Vagina (tissue), 2 donors: Measurements from ENCODE around the gene DDX10.

Experiments used
- CTCF ChIP-seq, 3 experiments: fragments of 450-650 bp in 2 of 3; fragments of 200-600 bp in 1 of 3; sonication (generic) in 1 of 3; IDR thresholded peaks; one replicate each; pipeline ENCODE4 v1.5.1; 2017 to 2019; ENCODE audit warnings: antibody characterized with exemption in 3 of 3, mild to moderate bottlenecking in 2 of 3, moderate library complexity in 2 of 3
- POLR2A ChIP-seq, 2 donors: fragments of 450-650 bp; IDR thresholded peaks; one replicate each; pipeline ENCODE4 v1.6.1; 2017; ENCODE audit warnings: antibody characterized with exemption in 2 of 2, mild to moderate bottlenecking in 2 of 2, moderate library complexity in 2 of 2
- POLR2AphosphoS5 ChIP-seq, 2 donors: sonication (generic); formaldehyde crosslinking; IDR thresholded peaks; one replicate each; pipeline ENCODE4 v1.9.0; 2017; ENCODE audit warnings: antibody characterized with exemption in 2 of 2, mild to moderate bottlenecking in 2 of 2, low read depth in 1 of 2; ENCODE audit not compliant: insufficient read depth in 1 of 2

DNA sequence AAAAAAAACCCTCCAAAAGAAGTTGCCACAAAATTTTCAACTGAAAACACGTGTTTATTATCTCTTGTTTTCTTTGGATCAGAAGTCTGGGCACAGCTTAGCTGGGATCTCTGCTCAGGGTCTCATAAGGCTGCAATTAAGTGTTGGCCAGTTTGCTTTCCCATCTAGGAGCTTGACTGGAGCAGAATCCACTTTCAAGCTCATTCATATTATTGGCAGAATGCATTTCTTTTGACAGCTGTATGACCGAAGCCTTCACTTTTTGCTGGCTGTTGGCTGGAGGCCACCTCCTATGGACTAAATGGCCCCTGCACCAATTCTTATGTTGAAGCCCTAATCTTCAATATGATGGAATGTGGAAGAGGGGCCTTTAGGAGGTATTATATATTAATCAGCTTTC is 139.6 kb downstream of the DDX10 start:
- TF ChIP-seq CTCF (IDR thresholded peaks at IDR 0.05) (no peak), POLR2AphosphoS5 (IDR thresholded peaks at IDR 0.05; ENCODE audit: insufficient read depth in 1 of 2, low read depth in 1 of 2) (no peak), POLR2A (IDR thresholded peaks at IDR 0.05) (no peak)
